ENCODE data around the gene MVD. TPM values are rescaled to one million over a fixed set of nuclear protein-coding genes. Genes with fewer than 3 reads are reported as not detected.

The MVD gene
- total and polyA plus RNA-seq, 8 donors, result 7.1 to 302 (median 45.9) TPM

DNA sequence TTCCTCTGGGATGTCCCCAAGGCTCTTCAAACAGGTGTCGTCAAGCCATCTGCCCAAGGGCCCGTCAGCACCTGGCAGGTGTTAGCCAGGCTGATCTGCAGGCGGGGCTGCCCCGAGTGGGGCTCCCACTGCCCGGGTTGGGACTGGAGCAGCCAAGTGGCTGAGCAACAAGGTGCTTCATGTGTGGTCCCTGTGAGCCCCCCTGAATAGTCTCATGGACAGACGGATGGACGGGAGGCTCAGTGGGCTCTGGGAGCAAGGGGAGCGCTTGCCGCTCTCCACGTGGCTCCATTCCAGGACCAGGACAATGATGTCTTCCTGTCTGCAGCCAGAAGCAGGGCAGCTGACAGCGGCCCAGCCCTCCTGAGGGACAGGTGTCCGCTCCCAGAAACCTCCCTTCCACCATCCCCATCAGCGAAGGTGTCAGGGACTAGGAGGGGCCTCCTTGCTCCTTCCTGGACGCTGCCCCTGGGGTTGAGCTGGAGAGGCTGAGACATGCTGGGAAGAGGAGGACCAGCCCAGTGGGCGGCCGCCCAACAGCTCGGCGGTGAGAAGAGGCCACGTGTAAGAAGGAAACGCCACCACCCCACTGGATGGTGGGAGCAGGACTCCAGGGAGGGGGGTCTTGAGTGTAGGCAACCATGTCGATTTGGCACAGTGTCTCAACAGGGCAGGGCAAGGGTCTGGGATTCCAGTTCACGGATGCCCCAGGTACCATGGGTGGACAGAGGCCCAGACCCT lies 13.8 kb upstream of the MVD start:
- no peak for DNase-seq
- intact Hi-C loops (cut with DNase I; ENCODE audit: low total_unique reads), result no loop called here
- TF ChIP-seq EP300 (IDR thresholded peaks at IDR 0.05) (no peak), POLR2A (IDR thresholded peaks at IDR 0.05) (no peak), POLR2AphosphoS5 (IDR thresholded peaks at IDR 0.05) (no peak)
- TF ChIP-seq, protein P1, sequence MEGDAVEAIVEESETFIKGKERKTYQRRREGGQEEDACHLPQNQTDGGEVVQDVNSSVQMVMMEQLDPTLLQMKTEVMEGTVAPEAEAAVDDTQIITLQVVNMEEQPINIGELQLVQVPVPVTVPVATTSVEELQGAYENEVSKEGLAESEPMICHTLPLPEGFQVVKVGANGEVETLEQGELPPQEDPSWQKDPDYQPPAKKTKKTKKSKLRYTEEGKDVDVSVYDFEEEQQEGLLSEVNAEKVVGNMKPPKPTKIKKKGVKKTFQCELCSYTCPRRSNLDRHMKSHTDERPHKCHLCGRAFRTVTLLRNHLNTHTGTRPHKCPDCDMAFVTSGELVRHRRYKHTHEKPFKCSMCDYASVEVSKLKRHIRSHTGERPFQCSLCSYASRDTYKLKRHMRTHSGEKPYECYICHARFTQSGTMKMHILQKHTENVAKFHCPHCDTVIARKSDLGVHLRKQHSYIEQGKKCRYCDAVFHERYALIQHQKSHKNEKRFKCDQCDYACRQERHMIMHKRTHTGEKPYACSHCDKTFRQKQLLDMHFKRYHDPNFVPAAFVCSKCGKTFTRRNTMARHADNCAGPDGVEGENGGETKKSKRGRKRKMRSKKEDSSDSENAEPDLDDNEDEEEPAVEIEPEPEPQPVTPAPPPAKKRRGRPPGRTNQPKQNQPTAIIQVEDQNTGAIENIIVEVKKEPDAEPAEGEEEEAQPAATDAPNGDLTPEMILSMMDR (IDR thresholded peaks at IDR 0.05), result no peak
- Histone ChIP-seq H3K27me3 (peaks cover 0 to 34% (median 12%) of the 10 kb centered on the region in 3 donors), H3K4me1 (peaks cover 0 to 11% (median 9%) of the 10 kb centered on the region in 4 donors), H3K36me3 (peaks cover 5 to 27% (median 13%) of the 10 kb centered on the region in 4 donors), H3K27ac (no peak overlapping the region), H3K9me3 (no peaks in the 10 kb centered on the region), H3K4me3 (no peak overlapping the region)
- 70 to 88% (median 85%) methylated on average over 14 to 22 of the region's 22 CpGs for WGBS, 5 donors

DNA sequence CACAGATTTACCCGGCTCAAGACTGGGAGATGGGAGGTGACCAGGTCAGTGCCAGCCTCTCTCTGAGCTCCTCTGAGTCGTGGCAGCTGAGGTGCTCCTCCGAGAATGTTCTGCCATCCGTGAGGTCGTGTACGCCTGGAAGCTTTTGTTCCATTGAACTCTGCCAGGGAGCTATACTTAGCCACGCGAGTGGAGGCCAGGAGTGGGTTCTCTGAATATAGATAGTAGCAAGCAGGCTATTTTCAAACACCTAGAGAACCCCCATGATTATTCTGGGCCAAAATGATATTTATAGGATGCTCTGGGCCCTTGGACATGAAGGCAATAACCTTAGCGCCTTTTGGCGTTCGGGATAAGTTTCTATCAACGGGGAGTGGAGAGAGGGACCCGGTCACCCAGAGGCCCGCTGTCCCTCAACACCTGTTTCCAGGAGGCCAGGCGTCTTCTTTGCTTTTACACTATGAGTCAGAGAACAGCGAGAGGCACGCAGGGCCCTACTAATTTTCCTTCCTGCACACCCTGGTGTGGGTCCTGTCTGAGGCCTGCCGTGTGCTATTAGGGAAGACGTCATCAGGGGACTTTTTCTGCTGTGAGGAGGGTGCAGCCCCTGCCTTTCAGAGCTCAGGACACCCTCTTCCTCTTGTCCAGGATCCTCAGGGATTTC lies 11.0 kb upstream of the MVD start:
- no peak for DNase-seq
- WGBS, 5 donors, result 83 to 92% (median 88%) methylated on average over 19 of the region's 19 CpGs
- Histone ChIP-seq H3K27ac (no peak overlapping the region), H3K27me3 (peaks cover 0 to 16% (median 0%) of the 10 kb centered on the region in 3 donors), H3K4me3 (no peak overlapping the region), H3K9me3 (no peaks in the 10 kb centered on the region), H3K36me3 (peaks cover 5 to 27% (median 13%) of the 10 kb centered on the region in 4 donors), H3K4me1 (peaks cover 0 to 5% (median 0%) of the 10 kb centered on the region in 4 donors)
- TF ChIP-seq POLR2AphosphoS5 (IDR thresholded peaks at IDR 0.05) (no peak), POLR2A (IDR thresholded peaks at IDR 0.05) (no peak), EP300 (IDR thresholded peaks at IDR 0.05) (no peak)
- TF ChIP-seq, protein P1 (IDR thresholded peaks at IDR 0.05), result no peak
- intact Hi-C loops (cut with DNase I; ENCODE audit: low total_unique reads), result no loop called here

DNA sequence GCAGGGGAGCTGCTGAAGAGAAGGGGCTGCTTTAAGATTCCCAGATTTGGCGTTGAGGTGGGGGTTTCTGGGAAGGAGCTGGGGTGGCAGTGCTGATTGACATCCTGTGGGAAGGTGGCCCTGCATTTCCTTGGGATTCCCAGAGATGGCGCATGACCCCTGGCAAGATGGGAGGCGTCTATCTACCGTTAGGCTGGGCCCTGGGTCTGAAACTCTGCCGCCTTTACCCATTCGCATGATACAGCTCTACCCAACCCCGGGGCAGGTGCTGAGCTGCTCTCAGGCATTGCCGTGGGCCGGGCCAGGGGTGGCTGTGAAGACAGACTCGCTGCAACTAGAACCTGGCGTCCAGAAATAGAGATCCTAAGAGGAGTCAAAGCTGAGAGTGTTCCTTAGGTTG lies 9.9 kb upstream of the MVD start:
- DNase-seq, result no peak
- Histone ChIP-seq H3K9me3 (no peaks in the 10 kb centered on the region), H3K27ac (no peak overlapping the region)

DNA sequence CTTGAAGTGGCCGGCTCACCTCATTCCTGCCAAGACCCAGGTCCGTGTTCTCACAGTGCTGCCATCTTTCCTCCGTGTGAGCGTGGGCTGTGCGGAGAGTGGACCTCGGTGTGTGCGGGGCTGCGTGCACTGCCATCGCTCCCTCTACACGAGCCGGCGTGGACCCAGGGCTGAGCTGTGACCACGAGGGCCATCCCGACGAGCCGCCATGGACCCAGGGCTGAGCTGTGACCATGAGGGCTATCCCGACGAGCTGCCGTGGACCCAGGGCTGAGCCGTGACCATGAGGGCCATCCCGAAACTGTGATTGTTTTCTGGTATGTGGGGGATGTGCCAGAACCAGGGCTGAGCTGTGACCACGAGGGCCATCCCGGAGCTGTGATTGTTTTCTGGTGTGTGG lies 8.9 kb upstream of the MVD start:
- 85 to 94% (median 91%) methylated on average over 18 to 23 of the region's 23 CpGs for WGBS, 5 donors
- no peak for DNase-seq
- intact Hi-C loops (cut with DNase I; ENCODE audit: low total_unique reads), result no loop called here

More for the DNA sequence above, 9.9 kb upstream of the MVD start:
- H3K4me1 ChIP-seq, result no peaks in the 10 kb centered on the region
- intact Hi-C loops (cut with DNase I; ENCODE audit: low total_unique reads), result no loop called here
- no peak overlapping the region for H3K4me3 ChIP-seq
- WGBS, 5 donors, result 46 to 66% (median 63%) methylated on average over 7 to 11 of the region's 11 CpGs
- H3K36me3 ChIP-seq, result peaks cover 3 to 24% (median 11%) of the 10 kb centered on the region in 4 donors
- TF ChIP-seq POLR2AphosphoS5 (IDR thresholded peaks at IDR 0.05) (no peak), POLR2A (IDR thresholded peaks at IDR 0.05) (no peak), EP300 (IDR thresholded peaks at IDR 0.05) (no peak)
- TF ChIP-seq, protein P1 (IDR thresholded peaks at IDR 0.05), result no peak
- peaks cover 0 to 6% (median 0%) of the 10 kb centered on the region in 3 donors for H3K27me3 ChIP-seq

More for the DNA sequence above, 8.9 kb upstream of the MVD start:
- no peaks in the 10 kb centered on the region for H3K9me3 ChIP-seq
- peaks cover 0 to 17% (median 10%) of the 10 kb centered on the region in 4 donors for H3K36me3 ChIP-seq
- H3K27me3 ChIP-seq, result no peaks in the 10 kb centered on the region
- TF ChIP-seq POLR2AphosphoS5 (IDR thresholded peaks at IDR 0.05) (no peak), POLR2A (IDR thresholded peaks at IDR 0.05) (no peak), EP300 (IDR thresholded peaks at IDR 0.05) (no peak)
- TF ChIP-seq, protein P1 (IDR thresholded peaks at IDR 0.05), result no peak
- H3K4me1 ChIP-seq, result no peaks in the 10 kb centered on the region
- no peak overlapping the region for H3K4me3 ChIP-seq
- no peak overlapping the region for H3K27ac ChIP-seq

Data from stomach (tissue), 9 donors.